Kidney epithelial cell (primary cell): Measurements from ENCODE around the gene THSD4. TPM values are rescaled to one million over a fixed set of nuclear protein-coding genes. Genes with fewer than 3 reads are reported as not detected.

ENCODE experiments used
- DNase-seq: peaks from one replicate; pipeline ENCODE4 v3.0.0-alpha.2; 2010; ENCODE audit warnings: low read depth
- H3K27me3 ChIP-seq: 2 replicates; pipeline ENCODE4 v1.6.0; 2011; ENCODE audit warnings: low read length; ENCODE audit not compliant: control insufficient read depth, insufficient read depth
- H3K36me3 ChIP-seq: 2 replicates; pipeline ENCODE4 v1.5.1; 2011; ENCODE audit warnings: low read length; ENCODE audit not compliant: control insufficient read depth, insufficient read depth
- H3K4me3 ChIP-seq: 2 replicates; pipeline ENCODE4 v1.5.1; 2011; ENCODE audit warnings: low read depth, mild to moderate bottlenecking, control low read depth, low read length
- total RNA-seq: library from RNA; depleted of rRNA; stranded (reverse); fragments of >200 nt; gene quantifications from 2 replicates; pipeline ENCODE4 v1.2.3, GENCODE V29; 2015
- TF ChIP-seq, protein P1 (sequence below): IDR thresholded peaks from 2 replicates; pipeline ENCODE4 v1.5.1; 2011; ENCODE audit warnings: mild to moderate bottlenecking, moderate library complexity, low read length, control low read depth, inconsistent platforms; ENCODE audit not compliant: insufficient read depth, poor library complexity, severe bottlenecking

THSD4 gene
- total RNA-seq, 1 donor from 2014 or later = 17.7 TPM

DNA sequence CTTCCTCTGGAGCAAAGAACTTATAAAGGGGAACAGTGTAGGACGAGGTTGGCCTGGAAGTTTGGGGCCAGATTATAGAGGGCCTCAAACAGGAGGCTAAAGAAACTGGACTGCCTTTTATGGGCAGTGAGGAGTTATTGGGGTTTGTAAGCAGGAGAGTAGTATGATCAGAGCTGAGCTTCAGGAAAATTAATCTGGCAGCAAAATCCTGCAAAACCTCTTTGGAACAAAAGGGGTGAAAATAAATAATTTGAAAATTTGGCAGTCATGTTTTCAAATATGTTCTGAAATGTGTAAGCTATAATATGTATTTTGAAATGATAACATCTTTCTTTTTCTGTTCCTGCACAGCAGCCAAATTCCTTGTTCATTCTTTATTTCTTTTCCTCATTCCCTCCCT is 164.9 kb downstream of the THSD4 start:
- Histone ChIP-seq H3K4me3 (no peak overlapping the region), H3K36me3 (no peaks in the 10 kb centered on the region), H3K27me3 (no peaks in the 10 kb centered on the region)
- DNase-seq = no peak
- TF ChIP-seq, protein P1, sequence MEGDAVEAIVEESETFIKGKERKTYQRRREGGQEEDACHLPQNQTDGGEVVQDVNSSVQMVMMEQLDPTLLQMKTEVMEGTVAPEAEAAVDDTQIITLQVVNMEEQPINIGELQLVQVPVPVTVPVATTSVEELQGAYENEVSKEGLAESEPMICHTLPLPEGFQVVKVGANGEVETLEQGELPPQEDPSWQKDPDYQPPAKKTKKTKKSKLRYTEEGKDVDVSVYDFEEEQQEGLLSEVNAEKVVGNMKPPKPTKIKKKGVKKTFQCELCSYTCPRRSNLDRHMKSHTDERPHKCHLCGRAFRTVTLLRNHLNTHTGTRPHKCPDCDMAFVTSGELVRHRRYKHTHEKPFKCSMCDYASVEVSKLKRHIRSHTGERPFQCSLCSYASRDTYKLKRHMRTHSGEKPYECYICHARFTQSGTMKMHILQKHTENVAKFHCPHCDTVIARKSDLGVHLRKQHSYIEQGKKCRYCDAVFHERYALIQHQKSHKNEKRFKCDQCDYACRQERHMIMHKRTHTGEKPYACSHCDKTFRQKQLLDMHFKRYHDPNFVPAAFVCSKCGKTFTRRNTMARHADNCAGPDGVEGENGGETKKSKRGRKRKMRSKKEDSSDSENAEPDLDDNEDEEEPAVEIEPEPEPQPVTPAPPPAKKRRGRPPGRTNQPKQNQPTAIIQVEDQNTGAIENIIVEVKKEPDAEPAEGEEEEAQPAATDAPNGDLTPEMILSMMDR = no peak

DNA sequence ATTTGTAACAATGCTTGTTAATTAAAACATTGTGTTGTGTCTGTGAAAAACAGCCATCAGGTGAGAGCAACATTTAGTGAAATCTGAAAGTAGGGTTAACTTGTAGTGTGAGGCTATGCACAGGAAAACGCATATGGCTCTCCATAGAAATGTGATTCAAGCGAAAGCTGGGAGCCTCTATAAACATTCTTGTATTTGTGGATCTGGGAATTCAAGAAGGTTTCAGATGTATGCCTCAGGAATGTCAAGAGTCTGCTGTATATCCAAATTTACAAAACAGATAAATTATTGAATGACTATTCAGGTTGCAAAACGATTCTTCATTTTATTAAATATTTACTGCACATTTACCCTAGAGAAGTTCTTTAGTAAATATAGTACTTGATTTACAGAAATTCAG is 166.0 kb downstream of the THSD4 start:
- no peaks in the 10 kb centered on the region for H3K27me3 ChIP-seq

DNA sequence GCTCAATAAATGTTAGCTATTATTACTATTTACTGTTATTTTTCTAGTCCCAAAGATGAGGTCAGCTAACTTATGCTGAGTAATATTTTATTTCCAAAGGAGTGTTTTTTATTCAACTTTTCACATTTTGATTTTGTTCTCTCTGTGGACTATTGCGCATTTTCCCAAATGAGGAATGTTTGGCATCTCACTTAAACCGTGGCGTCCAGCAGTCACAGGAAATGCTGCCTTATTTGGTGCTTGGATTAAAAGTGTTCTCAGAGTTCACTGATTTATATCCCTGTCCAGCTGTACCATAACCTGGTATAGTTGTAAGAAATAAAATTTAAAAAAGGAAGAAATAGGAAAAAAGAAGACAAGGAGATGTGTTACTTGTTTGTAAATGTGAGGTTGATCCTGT is 166.8 kb downstream of the THSD4 start:
- DNase-seq = no peak
- Histone ChIP-seq H3K36me3 (no peaks in the 10 kb centered on the region), H3K4me3 (no peak overlapping the region), H3K27me3 (no peaks in the 10 kb centered on the region)
- TF ChIP-seq, protein P1 = no peak

More for the DNA sequence above, 166.0 kb downstream of the THSD4 start:
- Histone ChIP-seq H3K4me3 (no peak overlapping the region), H3K36me3 (no peaks in the 10 kb centered on the region)
- TF ChIP-seq, protein P1 = no peak
- no peak for DNase-seq

DNA sequence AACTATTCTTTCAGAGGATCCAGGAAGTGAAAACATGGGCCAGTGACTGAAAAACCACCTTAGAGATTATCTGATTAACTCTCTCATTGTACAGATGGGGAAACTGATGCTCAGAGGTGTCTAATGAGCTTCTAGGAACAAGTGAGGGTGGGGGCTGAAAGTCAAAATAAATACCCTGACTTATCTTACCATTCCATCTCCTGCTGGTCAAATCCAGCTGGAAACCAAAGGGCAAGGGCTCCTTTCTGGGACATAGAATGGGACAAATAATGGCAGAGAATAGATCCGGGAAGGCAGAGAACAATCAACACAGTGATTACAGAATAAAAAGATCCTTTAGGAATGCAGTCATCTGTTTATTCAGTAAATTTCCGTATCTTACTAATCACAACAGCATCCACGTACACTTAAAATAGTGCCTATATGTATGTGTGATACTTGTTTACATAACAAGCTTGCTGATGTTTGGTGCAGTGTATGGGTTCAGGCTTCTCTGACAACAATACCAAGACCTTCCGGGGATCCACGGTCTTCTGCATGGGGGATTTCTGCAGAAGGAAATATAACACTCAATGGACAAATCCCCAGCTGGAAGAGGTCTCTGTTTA is 173.2 kb downstream of the THSD4 start:
- Histone ChIP-seq H3K27me3 (no peaks in the 10 kb centered on the region), H3K36me3 (no peaks in the 10 kb centered on the region), H3K4me3 (no peak overlapping the region)
- TF ChIP-seq, protein P1 = no peak
- DNase-seq = no peak

DNA sequence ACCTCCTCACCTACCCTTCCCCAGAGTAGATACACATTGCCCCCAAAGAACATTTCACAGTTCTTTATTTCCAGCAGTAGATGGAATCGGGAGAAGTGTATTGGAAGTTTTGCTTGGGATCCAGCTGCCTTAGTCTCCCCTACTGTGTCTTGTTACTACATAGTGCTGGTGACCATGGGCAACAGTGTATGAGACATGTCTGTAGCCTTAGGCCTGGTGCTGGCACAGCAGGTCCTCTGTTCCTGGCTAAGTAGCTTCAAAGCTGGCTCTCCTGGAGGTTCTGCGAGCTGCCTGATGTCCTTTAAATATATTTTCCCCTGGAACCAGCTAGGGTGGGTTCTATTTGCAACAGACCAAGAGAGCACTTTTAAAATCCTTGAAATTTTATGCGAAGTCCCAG is 174.7 kb downstream of the THSD4 start:
- no peaks in the 10 kb centered on the region for H3K27me3 ChIP-seq
- no peaks in the 10 kb centered on the region for H3K36me3 ChIP-seq
- no peak overlapping the region for H3K4me3 ChIP-seq
- DNase-seq = no peak
- TF ChIP-seq, protein P1 = no peak
